ENCODE measurements around the gene ARVCF.

DNA sequence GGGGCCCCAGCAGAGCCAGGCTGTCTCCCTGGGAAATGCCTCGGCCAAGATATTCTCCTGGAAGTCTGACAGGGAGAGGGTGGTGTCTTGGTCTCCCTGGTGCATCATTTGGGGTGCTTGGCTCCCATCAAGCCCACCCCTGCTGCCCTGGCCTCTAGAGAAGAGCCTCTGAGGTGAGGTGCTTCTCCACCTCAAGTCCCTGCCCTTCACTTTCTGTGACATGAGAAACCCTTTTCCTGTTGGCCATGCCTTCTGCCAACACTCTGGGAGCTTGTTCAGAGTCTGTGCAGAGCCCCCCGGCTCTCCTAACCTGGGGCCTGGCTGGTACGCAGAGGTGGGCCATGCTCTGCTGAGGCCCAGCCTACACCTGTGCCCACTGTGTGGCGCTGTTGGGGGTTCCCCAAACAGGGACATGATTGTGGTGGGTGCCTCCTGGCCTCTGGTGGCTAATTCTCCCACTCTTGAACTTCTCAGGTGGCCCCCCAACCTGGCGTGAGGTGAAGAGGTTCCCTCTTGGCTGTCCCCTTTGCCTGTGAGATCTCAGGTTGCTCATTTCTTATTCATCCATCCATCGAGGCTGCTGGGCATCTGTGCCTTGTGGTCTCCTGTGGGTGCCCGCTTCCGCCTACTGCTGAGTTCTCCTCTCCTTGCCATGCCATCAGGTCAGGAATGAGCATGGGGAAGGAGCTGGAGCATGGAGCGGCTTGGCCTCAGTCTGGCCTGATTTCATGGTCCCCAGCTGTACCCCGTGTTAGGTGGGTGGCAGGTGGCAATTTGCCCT is 44.3 kb upstream of the ARVCF start:
- TF ChIP-seq POLR2AphosphoS5 (IDR thresholded peaks at IDR 0.05; ENCODE audit: low read depth, low read length): no peak
- TF ChIP-seq, protein P1, sequence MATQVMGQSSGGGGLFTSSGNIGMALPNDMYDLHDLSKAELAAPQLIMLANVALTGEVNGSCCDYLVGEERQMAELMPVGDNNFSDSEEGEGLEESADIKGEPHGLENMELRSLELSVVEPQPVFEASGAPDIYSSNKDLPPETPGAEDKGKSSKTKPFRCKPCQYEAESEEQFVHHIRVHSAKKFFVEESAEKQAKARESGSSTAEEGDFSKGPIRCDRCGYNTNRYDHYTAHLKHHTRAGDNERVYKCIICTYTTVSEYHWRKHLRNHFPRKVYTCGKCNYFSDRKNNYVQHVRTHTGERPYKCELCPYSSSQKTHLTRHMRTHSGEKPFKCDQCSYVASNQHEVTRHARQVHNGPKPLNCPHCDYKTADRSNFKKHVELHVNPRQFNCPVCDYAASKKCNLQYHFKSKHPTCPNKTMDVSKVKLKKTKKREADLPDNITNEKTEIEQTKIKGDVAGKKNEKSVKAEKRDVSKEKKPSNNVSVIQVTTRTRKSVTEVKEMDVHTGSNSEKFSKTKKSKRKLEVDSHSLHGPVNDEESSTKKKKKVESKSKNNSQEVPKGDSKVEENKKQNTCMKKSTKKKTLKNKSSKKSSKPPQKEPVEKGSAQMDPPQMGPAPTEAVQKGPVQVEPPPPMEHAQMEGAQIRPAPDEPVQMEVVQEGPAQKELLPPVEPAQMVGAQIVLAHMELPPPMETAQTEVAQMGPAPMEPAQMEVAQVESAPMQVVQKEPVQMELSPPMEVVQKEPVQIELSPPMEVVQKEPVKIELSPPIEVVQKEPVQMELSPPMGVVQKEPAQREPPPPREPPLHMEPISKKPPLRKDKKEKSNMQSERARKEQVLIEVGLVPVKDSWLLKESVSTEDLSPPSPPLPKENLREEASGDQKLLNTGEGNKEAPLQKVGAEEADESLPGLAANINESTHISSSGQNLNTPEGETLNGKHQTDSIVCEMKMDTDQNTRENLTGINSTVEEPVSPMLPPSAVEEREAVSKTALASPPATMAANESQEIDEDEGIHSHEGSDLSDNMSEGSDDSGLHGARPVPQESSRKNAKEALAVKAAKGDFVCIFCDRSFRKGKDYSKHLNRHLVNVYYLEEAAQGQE (IDR thresholded peaks at IDR 0.05; ENCODE audit: insufficient read depth in 1 of 2, low read depth in 2 of 2, low read length in 2 of 2): no peak
- no peak for TF ChIP-seq SIN3A (IDR thresholded peaks at IDR 0.05; ENCODE audit: borderline replicate concordance, insufficient read depth, low read length)

All from PFSK-1 (cell line).